DND-41 (cell line): ENCODE results near the gene GABRR2.

ENCODE experiments used
- ATAC-seq: fragments of 200-7000 bp; cut with Tn5 transposase; 3 replicates; pipeline ENCODE4 v1.9.1; 2021; ENCODE audit warnings: low read depth; ENCODE audit not compliant: insufficient read depth
- DNase-seq: peaks from one replicate; pipeline ENCODE4 v3.0.0-alpha.2; 2020
- H2AFZ ChIP-seq: 2 replicates; pipeline ENCODE4 v1.6.0; 2012; ENCODE audit warnings: low read depth, low read length
- H3K27ac ChIP-seq: 2 replicates; pipeline ENCODE4 v1.5.1; 2012; ENCODE audit warnings: low read length, inconsistent platforms
- H3K27me3 ChIP-seq: fragments of 200-600 bp; sonication (generic); 2 replicates; pipeline ENCODE4 v1.6.0; 2012; ENCODE audit warnings: low read length, mild to moderate bottlenecking, inconsistent platforms; ENCODE audit not compliant: insufficient read depth, poor library complexity
- H3K36me3 ChIP-seq: 2 replicates; pipeline ENCODE4 v1.5.1; 2012; ENCODE audit warnings: low read length, inconsistent platforms; ENCODE audit not compliant: insufficient read depth
- H3K4me1 ChIP-seq: 2 replicates; pipeline ENCODE4 v1.5.1; 2012; ENCODE audit warnings: mild to moderate bottlenecking, low read length; ENCODE audit not compliant: insufficient read depth
- H3K4me2 ChIP-seq: 2 replicates; pipeline ENCODE4 v1.6.0; 2012; ENCODE audit warnings: mild to moderate bottlenecking, moderate library complexity, low read length, inconsistent platforms; ENCODE audit not compliant: insufficient read depth
- H3K4me3 ChIP-seq, 2 experiments: fragments of 200-600 bp in 1 of 2; shearing (Covaris generic) in 1 of 2; 2 replicates each; pipeline ENCODE4 v1.5.1; 2012 to 2016; ENCODE audit warnings: inconsistent platforms in 2 of 2, low read length in 2 of 2, mild to moderate bottlenecking in 2 of 2, low read depth in 1 of 2, moderate library complexity in 1 of 2
- H3K79me2 ChIP-seq: 2 replicates; pipeline ENCODE4 v1.6.0; 2012; ENCODE audit warnings: low read length, inconsistent platforms; ENCODE audit not compliant: insufficient read depth
- H3K9ac ChIP-seq: 2 replicates; pipeline ENCODE4 v1.6.0; 2012; ENCODE audit warnings: low read depth, mild to moderate bottlenecking, inconsistent platforms, low read length, moderate library complexity
- H3K9me3 ChIP-seq: 2 replicates; pipeline ENCODE4 v1.5.1; 2012; ENCODE audit warnings: low read length, moderate library complexity, mild to moderate bottlenecking, inconsistent platforms; ENCODE audit not compliant: insufficient read depth, severe bottlenecking
- H4K20me1 ChIP-seq: 2 replicates; pipeline ENCODE4 v1.6.0; 2012; ENCODE audit warnings: low read length; ENCODE audit not compliant: insufficient read depth
- EZH2 ChIP-seq: IDR thresholded peaks from 3 replicates; pipeline ENCODE4 v1.6.1; 2012; ENCODE audit warnings: borderline replicate concordance, low read depth, mild to moderate bottlenecking, moderate library complexity, low read length, inconsistent platforms; ENCODE audit not compliant: severe bottlenecking
- TF ChIP-seq, protein P1 (sequence below): IDR thresholded peaks from 2 replicates; pipeline ENCODE4 v1.5.1; 2012; ENCODE audit warnings: borderline replicate concordance, low read length, moderate library complexity, mild to moderate bottlenecking; ENCODE audit not compliant: poor library complexity, severe bottlenecking; ENCODE audit errors: extremely low read depth

Gene GABRR2

DNA sequence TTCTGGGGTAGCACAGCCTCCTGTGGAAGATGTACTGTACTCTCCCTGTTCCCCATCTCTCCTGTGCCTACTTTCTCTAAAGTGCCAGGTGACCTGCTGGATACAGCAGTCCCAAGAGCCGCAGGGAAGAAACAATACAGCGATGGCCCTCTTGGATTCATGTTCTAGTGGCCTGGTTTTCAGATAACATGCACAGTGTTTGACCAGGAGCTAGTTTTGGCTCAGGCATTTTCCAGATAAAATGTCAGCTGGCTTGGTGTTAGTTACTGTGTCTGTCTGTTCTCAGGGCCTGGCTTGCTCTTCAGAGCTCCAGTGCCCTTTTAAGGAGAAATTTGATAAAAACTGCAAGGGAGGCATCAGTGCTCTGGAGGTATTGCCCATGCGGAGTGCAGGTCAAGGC lies 41.3 kb downstream of the GABRR2 start:
- H3K9me3 ChIP-seq: no peaks in the 10 kb centered on the region
- no peaks in the 10 kb centered on the region for H3K27me3 ChIP-seq
- TF ChIP-seq, protein P1, sequence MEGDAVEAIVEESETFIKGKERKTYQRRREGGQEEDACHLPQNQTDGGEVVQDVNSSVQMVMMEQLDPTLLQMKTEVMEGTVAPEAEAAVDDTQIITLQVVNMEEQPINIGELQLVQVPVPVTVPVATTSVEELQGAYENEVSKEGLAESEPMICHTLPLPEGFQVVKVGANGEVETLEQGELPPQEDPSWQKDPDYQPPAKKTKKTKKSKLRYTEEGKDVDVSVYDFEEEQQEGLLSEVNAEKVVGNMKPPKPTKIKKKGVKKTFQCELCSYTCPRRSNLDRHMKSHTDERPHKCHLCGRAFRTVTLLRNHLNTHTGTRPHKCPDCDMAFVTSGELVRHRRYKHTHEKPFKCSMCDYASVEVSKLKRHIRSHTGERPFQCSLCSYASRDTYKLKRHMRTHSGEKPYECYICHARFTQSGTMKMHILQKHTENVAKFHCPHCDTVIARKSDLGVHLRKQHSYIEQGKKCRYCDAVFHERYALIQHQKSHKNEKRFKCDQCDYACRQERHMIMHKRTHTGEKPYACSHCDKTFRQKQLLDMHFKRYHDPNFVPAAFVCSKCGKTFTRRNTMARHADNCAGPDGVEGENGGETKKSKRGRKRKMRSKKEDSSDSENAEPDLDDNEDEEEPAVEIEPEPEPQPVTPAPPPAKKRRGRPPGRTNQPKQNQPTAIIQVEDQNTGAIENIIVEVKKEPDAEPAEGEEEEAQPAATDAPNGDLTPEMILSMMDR: no peak
- TF ChIP-seq EZH2: no peak
- H3K4me1 ChIP-seq: no peaks in the 10 kb centered on the region
- H3K4me3 ChIP-seq: no peak overlapping the region
- no peak overlapping the region for H2AFZ ChIP-seq
- H3K27ac ChIP-seq: no peak overlapping the region
- ATAC-seq (no peak), DNase-seq (no peak)
- H3K79me2 ChIP-seq: no peaks in the 10 kb centered on the region
- no peaks in the 10 kb centered on the region for H3K36me3 ChIP-seq
- no peaks in the 10 kb centered on the region for H4K20me1 ChIP-seq
- no peak overlapping the region for H3K4me2 ChIP-seq
- H3K9ac ChIP-seq: no peak overlapping the region

DNA sequence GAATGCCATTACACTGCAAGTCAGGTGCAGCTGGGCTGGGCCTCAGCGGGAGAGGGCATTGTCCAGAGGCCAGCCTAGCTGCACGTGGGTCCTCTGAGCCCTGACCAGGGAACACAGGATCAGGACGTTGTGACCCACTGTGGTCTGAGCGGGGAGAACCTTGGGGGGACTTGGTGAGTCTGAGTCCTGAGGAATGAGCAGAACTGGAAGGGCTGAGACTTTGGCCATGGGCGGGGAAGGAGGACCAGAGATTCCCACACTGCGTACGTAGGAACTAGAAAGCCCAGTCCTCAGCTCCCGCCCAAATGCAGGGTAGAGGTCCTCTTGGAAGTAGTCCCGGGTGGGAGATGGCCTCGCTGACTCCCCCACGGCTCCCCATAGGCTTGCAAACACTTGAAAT lies 42.5 kb downstream of the GABRR2 start:
- H3K36me3 ChIP-seq: no peaks in the 10 kb centered on the region
- no peaks in the 10 kb centered on the region for H4K20me1 ChIP-seq
- H3K4me1 ChIP-seq: no peaks in the 10 kb centered on the region
- no peak overlapping the region for H3K4me2 ChIP-seq
- H2AFZ ChIP-seq: no peak overlapping the region
- H3K27me3 ChIP-seq: no peaks in the 10 kb centered on the region
- no peak overlapping the region for H3K9ac ChIP-seq
- TF ChIP-seq, protein P1: no peak
- no peak for TF ChIP-seq EZH2
- no peaks in the 10 kb centered on the region for H3K9me3 ChIP-seq
- H3K4me3 ChIP-seq: no peak overlapping the region
- no peak for DNase-seq
- no peaks in the 10 kb centered on the region for H3K79me2 ChIP-seq
- no peak overlapping the region for H3K27ac ChIP-seq
- no peak for ATAC-seq

DNA sequence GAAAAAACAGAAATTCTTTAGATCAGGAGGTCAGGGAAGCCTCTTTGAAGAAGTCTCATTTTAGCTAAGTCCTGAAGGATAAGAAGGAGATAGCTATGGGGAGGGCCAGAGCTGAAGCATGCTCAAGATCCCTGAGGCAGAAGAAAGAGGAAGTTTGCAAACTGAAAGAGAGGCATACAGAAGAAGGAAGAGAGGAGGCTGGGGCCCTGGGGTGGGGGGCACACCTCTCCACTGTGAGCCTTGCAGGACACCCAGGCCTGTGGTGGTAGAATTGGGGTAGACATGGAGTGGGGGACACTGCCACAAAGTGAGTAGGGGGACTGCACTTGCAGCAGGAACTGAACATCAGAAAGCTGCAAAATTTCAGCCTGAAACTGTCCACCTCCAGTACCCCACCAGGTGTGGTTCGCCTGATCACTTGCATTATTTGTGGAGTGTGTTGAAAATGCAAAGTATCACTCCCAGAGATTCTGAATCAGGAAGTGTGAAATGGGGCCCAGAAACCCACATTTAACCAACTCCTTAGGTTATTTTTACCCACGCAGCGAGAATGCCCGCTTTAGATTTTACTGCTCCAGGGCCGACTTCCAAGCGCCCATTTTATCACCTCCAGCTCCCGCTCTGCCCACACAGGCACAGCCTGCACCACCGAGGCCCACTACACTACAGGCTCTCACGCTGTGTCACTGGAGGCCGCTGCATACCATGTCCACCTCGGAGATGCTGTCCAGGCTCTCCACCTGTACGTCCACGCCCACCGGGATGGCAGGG lies 44.0 kb downstream of the GABRR2 start:
- Histone ChIP-seq H3K27me3 (no peaks in the 10 kb centered on the region), H3K36me3 (no peaks in the 10 kb centered on the region), H3K4me3 (no peak overlapping the region), H4K20me1 (no peaks in the 10 kb centered on the region), H3K9me3 (no peaks in the 10 kb centered on the region), H3K9ac (no peak overlapping the region), H2AFZ (no peak overlapping the region), H3K27ac (no peak overlapping the region), H3K4me1 (no peaks in the 10 kb centered on the region), H3K4me2 (no peak overlapping the region), H3K79me2 (no peaks in the 10 kb centered on the region)
- DNase-seq (no peak), ATAC-seq (no peak)
- TF ChIP-seq EZH2: no peak
- TF ChIP-seq, protein P1: no peak
